Immature natural killer cell (primary cell): Measurements from ENCODE around the gene PRRC2B. TPM values are rescaled to one million over a fixed set of nuclear protein-coding genes. Genes with fewer than 3 reads are reported as not detected.

ENCODE experiments used
- DNase-seq, 3 donors: peaks; one replicate each; pipeline ENCODE4 v3.0.0; 2022; ENCODE audit warnings: mixed read lengths in 1 of 3
- H3K27ac Mint-ChIP-seq, 6 donors: one replicate each; pipeline ENCODE4 v1.8.0; 2020; ENCODE audit warnings: mixed read lengths in 6 of 6, mild to moderate bottlenecking in 5 of 6, inconsistent platforms in 4 of 6, moderate library complexity in 3 of 6
- H3K27me3 Mint-ChIP-seq, 3 donors: one replicate each; pipeline ENCODE4 v1.8.0; 2020 to 2021; ENCODE audit warnings: low read depth in 3 of 3, mild to moderate bottlenecking in 3 of 3, mixed read lengths in 3 of 3, moderate library complexity in 3 of 3, inconsistent platforms in 1 of 3
- H3K36me3 Mint-ChIP-seq, 3 donors: one replicate each; pipeline ENCODE4 v1.8.0; 2020; ENCODE audit warnings: mixed read lengths in 3 of 3, inconsistent platforms in 2 of 3, mild to moderate bottlenecking in 2 of 3
- H3K4me1 Mint-ChIP-seq, 2 donors: one replicate each; pipeline ENCODE4 v1.8.0; 2020; ENCODE audit warnings: inconsistent platforms in 2 of 2, mild to moderate bottlenecking in 2 of 2, mixed read lengths in 2 of 2, moderate library complexity in 1 of 2
- H3K4me3 Mint-ChIP-seq, 5 donors: one replicate each; pipeline ENCODE4 v1.8.0; 2020; ENCODE audit warnings: mild to moderate bottlenecking in 5 of 5, mixed read lengths in 5 of 5, inconsistent platforms in 3 of 5, moderate library complexity in 3 of 5
- H3K9me3 Mint-ChIP-seq, 6 donors: one replicate each; pipeline ENCODE4 v1.8.0; 2020; ENCODE audit warnings: mild to moderate bottlenecking in 6 of 6, mixed read lengths in 6 of 6, inconsistent platforms in 4 of 6, moderate library complexity in 3 of 6
- polyA plus RNA-seq, 3 donors: library from polyadenylated mRNA; unstranded; fragments of 300-500 nt; fragmentation: Illumina TruSeq; gene quantifications; one replicate each; pipeline ENCODE4 v1.2.3, GENCODE V29; 2021

The PRRC2B gene
- polyA plus RNA-seq, 3 donors from 2014 or later = 2.0 to 48.1 (median 9.6) TPM

GRCh38 chr9:131521822-131522221 is 127.9 kb downstream of the PRRC2B start:
- no peaks in the 10 kb centered on the region for H3K4me1 Mint-ChIP-seq
- no peak overlapping the region for H3K4me3 Mint-ChIP-seq

GRCh38 chr9:131522257-131523085 is 128.6 kb downstream of the PRRC2B start:
- H3K27ac Mint-ChIP-seq = peak overlapping the region in 1 of 6 donors; percentile 12
- no peak overlapping the region for H3K4me3 Mint-ChIP-seq
- peaks cover 8 to 44% (median 23%) of the 10 kb centered on the region in 3 donors for H3K36me3 Mint-ChIP-seq

More at GRCh38 chr9:131521822-131522221, 127.9 kb downstream of the PRRC2B start:
- Mint-ChIP-seq H3K27ac (peak overlapping the region in 1 of 6 donors; percentile 29), H3K9me3 (no peaks in the 10 kb centered on the region), H3K36me3 (peaks cover 8 to 45% (median 23%) of the 10 kb centered on the region in 3 donors), H3K27me3 (peaks cover 0 to 7% (median 4%) of the 10 kb centered on the region in 3 donors)
- no peak for DNase-seq

DNA sequence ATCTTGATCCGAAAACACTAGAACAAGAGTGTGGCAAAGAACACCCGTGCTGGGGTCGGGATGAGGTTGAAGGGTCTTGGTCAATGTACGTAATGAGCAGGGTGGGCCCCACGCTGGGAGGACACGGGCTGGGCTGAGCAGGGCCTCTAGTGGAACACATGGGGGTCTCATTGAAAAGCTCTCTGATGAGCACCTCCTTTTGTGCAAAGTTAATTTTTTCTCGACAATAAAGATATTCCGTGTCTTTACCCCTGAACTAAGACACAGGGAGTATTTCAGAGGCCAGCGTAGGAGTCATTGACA is 129.2 kb downstream of the PRRC2B start:
- Mint-ChIP-seq H3K4me1 (peaks cover 0 to under 1% of the 10 kb centered on the region in 2 donors), H3K27me3 (peaks cover 0 to 6% (median 4%) of the 10 kb centered on the region in 3 donors), H3K27ac (peak overlapping the region in 1 of 6 donors; percentile 22), H3K4me3 (no peak overlapping the region), H3K36me3 (peaks cover 6 to 40% (median 17%) of the 10 kb centered on the region in 3 donors), H3K9me3 (no peaks in the 10 kb centered on the region)
- DNase-seq = no peak

More at GRCh38 chr9:131522257-131523085, 128.6 kb downstream of the PRRC2B start:
- no peaks in the 10 kb centered on the region for H3K9me3 Mint-ChIP-seq
- no peak for DNase-seq
- no peaks in the 10 kb centered on the region for H3K4me1 Mint-ChIP-seq
- H3K27me3 Mint-ChIP-seq = peaks cover 0 to 7% (median 4%) of the 10 kb centered on the region in 3 donors

DNA sequence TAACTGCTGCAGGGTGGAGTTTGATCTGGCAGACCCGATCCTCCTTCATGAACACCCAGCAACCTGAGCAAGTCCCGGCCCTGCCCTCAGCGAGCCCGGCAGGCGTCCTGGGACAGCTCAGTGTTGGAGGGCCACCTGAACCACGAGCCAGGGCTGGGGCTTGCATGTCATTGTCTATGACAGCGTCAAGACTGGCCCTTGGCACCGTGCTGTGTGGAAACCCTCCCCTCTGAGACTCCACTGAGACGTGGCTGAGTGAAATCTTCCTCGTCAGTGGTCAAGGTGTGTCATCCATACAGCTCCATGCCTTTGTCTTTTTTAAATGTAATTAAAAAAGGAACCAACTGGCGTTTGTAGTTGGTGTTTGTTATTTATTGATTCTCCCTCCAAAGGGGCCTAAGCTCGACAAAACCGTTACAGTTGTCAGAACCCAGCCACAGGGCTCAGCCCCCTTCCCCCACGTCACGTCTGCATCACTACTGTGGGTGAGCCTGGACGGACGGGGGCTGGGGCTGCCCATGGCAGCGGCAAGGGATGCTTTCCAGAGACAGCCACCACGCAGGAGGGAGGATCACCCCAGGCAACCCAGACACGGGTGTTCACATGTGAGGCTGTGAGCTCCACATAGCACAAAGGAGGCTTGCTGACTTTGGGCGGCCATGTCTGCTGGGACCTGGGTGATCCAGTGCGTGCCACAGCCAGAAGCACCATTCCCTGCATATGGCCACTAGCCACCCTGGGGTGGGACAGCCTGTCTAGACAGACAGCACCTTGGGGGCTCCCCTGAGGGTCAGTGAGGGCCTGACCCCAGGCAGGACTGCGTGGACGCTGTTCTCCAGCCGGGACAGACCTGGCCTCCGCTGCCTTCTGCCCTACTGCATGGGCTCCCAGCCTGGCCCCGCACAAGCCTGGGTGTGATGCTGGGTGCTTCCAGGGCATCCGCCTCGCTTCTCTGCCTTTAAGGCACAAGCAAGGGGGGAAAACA is 129.9 kb downstream of the PRRC2B start:
- Mint-ChIP-seq H3K27me3 (peaks cover 0 to 6% (median 4%) of the 10 kb centered on the region in 3 donors), H3K4me3 (no peak overlapping the region), H3K36me3 (peaks cover 11 to 38% (median 17%) of the 10 kb centered on the region in 3 donors), H3K4me1 (peaks cover 0 to 4% of the 10 kb centered on the region in 2 donors), H3K27ac (peak overlapping the region in 1 of 6 donors; percentile 43), H3K9me3 (no peaks in the 10 kb centered on the region)
- DNase-seq = no peak

DNA sequence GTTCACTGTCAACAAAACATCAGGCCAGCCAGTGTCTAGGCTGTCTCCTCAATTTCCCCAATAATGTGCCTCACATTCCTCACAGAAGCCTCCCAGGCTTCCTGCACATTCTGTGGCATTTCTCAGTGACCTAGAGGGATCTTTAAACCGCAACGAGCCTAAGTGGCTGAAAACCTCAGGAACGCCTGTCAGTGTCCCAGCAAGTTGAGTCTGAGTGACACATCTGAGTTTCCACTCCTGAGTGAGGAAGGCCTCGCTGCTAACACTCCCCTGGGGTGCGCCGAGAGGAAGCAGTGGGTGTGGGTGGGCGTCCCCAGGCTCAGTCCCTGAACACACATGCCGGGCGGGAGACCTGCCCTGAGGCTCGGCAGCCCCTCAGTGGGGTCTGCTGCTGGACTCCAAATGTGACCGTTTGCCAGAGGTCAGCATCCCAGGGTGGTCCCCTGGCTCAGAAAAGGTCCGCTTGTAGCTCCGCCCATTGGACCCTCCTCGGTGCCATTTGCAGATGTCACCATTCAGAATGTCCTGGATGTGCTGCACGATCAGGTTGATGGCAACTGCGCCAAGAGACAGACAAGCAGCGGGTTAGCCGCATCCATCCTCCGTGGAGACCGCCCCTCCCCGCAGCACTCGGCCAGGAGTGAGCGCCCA is 130.9 kb downstream of the PRRC2B start:
- peaks cover 0 to 6% (median 4%) of the 10 kb centered on the region in 3 donors for H3K27me3 Mint-ChIP-seq
- H3K4me3 Mint-ChIP-seq = no peak overlapping the region
- H3K4me1 Mint-ChIP-seq = peaks cover 3 to 7% of the 10 kb centered on the region in 2 donors
- peaks cover 7 to 27% (median 8%) of the 10 kb centered on the region in 3 donors for H3K36me3 Mint-ChIP-seq
- DNase-seq = no peak
- no peaks in the 10 kb centered on the region for H3K9me3 Mint-ChIP-seq
- H3K27ac Mint-ChIP-seq = peak overlapping the region in 1 of 6 donors; percentile 43

DNA sequence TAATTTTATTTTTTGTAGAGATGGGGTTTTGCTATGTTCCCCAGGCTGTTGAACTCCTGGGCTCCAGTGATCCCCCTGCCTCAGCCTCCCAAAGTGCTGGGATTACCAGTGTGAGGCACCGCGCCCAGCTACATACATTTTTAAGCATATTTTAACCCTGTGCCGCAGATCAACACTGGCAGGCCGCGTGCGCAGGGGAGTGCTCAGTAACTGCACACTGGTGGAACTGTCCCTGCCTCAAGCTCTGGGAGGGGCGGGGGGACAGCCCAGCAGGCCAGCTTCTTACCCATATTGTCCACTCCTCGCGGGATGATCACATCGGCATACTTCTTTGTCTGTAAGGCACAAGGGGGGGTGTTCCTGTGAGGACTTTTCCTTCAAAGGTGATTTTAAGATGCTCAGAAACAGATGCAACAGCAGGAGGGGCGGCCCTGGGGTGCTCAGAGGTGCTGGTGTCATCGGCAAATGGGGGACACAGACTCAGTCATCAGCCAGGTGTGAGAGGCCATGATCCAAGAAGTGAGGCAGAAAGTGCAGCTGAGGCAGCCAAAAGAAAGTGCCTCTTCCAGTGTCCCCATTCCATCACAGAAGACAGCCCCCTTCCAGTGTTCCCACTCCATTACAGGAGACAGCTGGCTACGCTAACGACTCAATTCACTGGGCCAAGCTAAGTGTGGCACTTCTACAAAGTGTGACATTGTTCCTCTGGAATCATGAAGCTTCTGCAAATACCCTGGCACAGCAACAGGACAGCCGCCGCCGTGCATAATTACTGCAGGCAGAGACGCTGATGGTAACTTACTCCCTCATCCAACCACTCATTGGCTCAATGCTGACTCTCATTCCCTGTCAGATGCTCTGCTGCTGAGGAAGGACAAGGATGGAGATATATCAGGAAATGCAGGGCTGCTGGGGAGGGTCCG is 132.0 kb downstream of the PRRC2B start:
- DNase-seq = no peak
- Mint-ChIP-seq H3K36me3 (peaks cover 7 to 27% (median 8%) of the 10 kb centered on the region in 3 donors), H3K4me3 (no peak overlapping the region), H3K27ac (no peak overlapping the region), H3K4me1 (peaks cover 12 to 13% of the 10 kb centered on the region in 2 donors), H3K9me3 (no peaks in the 10 kb centered on the region), H3K27me3 (peaks cover 0 to 6% (median 4%) of the 10 kb centered on the region in 3 donors)

- Mint-ChIP-seq H3K9me3 (no peaks in the 10 kb centered on the region), H3K27ac (no peak overlapping the region), H3K27me3 (peaks cover 0 to 6% (median 4%) of the 10 kb centered on the region in 3 donors), H3K4me3 (peak overlapping the region; percentile 53 to 65 (median 58)), H3K36me3 (peaks cover 0 to 24% (median 7%) of the 10 kb centered on the region in 3 donors), H3K4me1 (peaks cover 12 to 16% of the 10 kb centered on the region in 2 donors)
- DNase-seq = no peak
These were observed 134.3 kb downstream of the PRRC2B start for GRCh38 chr9:131528186-131528585.

DNA sequence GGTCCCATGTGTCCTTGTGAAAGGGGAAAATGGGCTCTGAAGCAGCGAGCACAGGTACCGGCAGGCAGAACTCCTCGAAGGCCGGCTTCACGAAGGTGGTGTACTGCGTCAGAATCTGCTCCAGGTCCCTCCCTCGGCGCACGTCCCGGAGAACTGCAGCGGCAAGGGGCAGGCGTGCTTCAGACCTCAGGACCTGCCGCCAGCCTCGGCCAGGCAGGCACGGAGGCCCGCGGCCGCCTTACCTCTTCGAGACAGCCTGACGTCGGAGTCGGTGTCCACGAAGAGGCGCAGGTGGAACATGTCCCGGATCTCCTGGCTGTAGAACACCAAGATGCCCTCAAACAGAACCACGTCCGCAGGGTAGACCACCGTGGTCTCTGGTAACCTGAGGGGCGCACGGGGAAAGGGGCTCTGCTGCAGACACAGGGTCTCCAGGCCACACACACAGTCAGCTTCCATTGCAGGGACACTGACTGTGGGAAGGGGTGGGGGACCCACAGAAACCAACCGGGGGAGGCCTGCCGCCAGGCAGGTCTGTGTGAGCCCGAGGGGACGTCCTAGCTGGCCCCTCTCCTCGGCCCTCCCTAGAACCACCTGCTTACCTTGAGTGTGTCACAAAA is 135.1 kb downstream of the PRRC2B start:
- peaks cover 0 to 24% (median 7%) of the 10 kb centered on the region in 3 donors for H3K36me3 Mint-ChIP-seq
- peaks cover 0 to 6% (median 4%) of the 10 kb centered on the region in 3 donors for H3K27me3 Mint-ChIP-seq
- peak overlapping the region in 4 of 5 donors; percentile 38 to 75 (median 61) for H3K4me3 Mint-ChIP-seq
- peaks cover 12 to 16% of the 10 kb centered on the region in 2 donors for H3K4me1 Mint-ChIP-seq
- no peaks in the 10 kb centered on the region for H3K9me3 Mint-ChIP-seq
- peak overlapping the region in 1 of 6 donors; percentile 29 for H3K27ac Mint-ChIP-seq
- DNase-seq = no peak

GRCh38 chr9:131529597-131530545 is 136.0 kb downstream of the PRRC2B start:
- Mint-ChIP-seq H3K4me3 (peak overlapping the region; percentile 67 to 79 (median 75)), H3K4me1 (peaks cover 19 to 22% of the 10 kb centered on the region in 2 donors), H3K27ac (peak overlapping the region in 3 of 6 donors; percentile 29 to 77 (median 73)), H3K27me3 (peaks cover 0 to 6% (median 5%) of the 10 kb centered on the region in 3 donors), H3K36me3 (peaks cover 0 to 16% (median 7%) of the 10 kb centered on the region in 3 donors), H3K9me3 (no peaks in the 10 kb centered on the region)
- DNase-seq = no peak

DNA sequence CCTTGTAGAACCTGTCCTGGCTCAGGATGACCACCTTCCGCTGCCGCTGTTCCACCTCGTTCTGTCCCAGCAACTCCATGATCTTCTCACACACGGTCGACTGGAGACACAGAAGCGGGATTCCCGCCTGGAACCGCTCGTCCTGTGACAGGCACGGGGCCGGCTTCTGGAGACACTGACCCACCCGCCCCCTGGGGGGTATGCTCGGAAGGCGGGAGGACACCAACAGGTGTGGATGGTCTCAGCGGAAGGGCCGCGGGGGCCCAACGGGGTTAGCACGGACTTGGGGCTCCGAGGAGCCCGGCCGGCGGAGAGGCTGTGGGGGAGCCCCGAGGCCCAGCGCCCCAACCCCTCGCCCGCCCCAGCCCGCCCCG is 136.6 kb downstream of the PRRC2B start:
- Mint-ChIP-seq H3K27ac (peak overlapping the region in 3 of 6 donors; percentile 23 to 68 (median 53)), H3K4me1 (peaks cover 20 to 24% of the 10 kb centered on the region in 2 donors), H3K27me3 (peaks cover 0 to 7% (median 5%) of the 10 kb centered on the region in 3 donors), H3K9me3 (no peaks in the 10 kb centered on the region), H3K4me3 (peak overlapping the region; percentile 67 to 79 (median 75)), H3K36me3 (peaks cover 0 to 15% (median 7%) of the 10 kb centered on the region in 3 donors)
- no peak for DNase-seq
